A549 (cell line): ENCODE results near the gene BZW2. TPM values are rescaled to one million over a fixed set of nuclear protein-coding genes. Genes with fewer than 3 reads are reported as not detected.

Source experiments
- ATAC-seq, 2 experiments: fragments of 200-7000 bp in 1 of 2; fragments of >200 bp in 1 of 2; cut with Nextera tagmentation in 1 of 2; cut with Tn5 transposase in 1 of 2; 3 replicates each; pipeline versions ENCODE4 v1.8.0 to v1.9.1; 2018 to 2020; ENCODE audit warnings: mild to moderate bottlenecking in 1 of 2, moderate library complexity in 1 of 2
- CTCF ChIA-PET: fragments of 300-600 bp; sonication (Branson Sonifier 250); formaldehyde crosslinking; extraction: SDS; loops from one replicate; lab custom pipeline; 2021; ENCODE audit warnings: antibody characterized with exemption, inconsistent platforms; lab: Yijun Ruan, JAX
- POLR2A ChIA-PET: fragments of 350-600 bp; formaldehyde crosslinking; extraction: SDS; loops from one replicate; lab custom pipeline; 2021; ENCODE audit warnings: antibody characterized with exemption, inconsistent platforms; lab: Yijun Ruan, JAX
- DNase-seq, 2 experiments: peaks; one replicate each; pipeline versions ENCODE4 v3.0.0 to v3.0.0-alpha.2; 2011 to 2016; ENCODE audit warnings: low read depth in 1 of 2, low spot score in 1 of 2
- FAIRE-seq: peaks from 2 replicates; lab custom pipeline; 2011; peaks lifted over from hg19 to GRCh38; lab: Jason Lieb, UNC
- H3K27ac ChIP-seq, 2 experiments: fragments of >200 bp; sonication (Bioruptor Twin); formaldehyde crosslinking; 3 replicates each; pipeline ENCODE4 v1.5.1; 2016 to 2017
- H3K4me1 ChIP-seq: fragments of >200 bp; sonication (Bioruptor Twin); formaldehyde crosslinking; 3 replicates; pipeline ENCODE4 v1.6.1; 2016
- H3K4me2 ChIP-seq: fragments of >200 bp; sonication (Bioruptor Twin); formaldehyde crosslinking; 3 replicates; pipeline ENCODE4 v1.6.1; 2016
- H3K4me3 ChIP-seq: fragments of >200 bp; sonication (Bioruptor Twin); formaldehyde crosslinking; 3 replicates; pipeline ENCODE4 v1.5.1; 2016
- H3K9me3 ChIP-seq: fragments of >200 bp; sonication (Bioruptor Twin); formaldehyde crosslinking; 3 replicates; pipeline ENCODE4 v1.6.1; 2016
- CEBPB ChIP-seq, 2 experiments: fragments of >200 bp in 1 of 2; sonication (Bioruptor Twin) in 1 of 2; formaldehyde crosslinking in 1 of 2; IDR thresholded peaks; 2 replicates each; pipeline ENCODE4 v1.6.1; 2012 to 2016
- CHD2 ChIP-seq: fragments of 150-350 bp; IDR thresholded peaks from 2 replicates; pipeline ENCODE4 v1.6.1; 2014; ENCODE audit warnings: low read length; ENCODE audit not compliant: partially characterized antibody
- EHF ChIP-seq: fragments of 250-450 bp; sonication (Bioruptor Pico); IDR thresholded peaks from 2 replicates; pipeline ENCODE4 v1.5.0; 2020; ENCODE audit warnings: mild to moderate bottlenecking
- EHMT2 ChIP-seq: fragments of 200-600 bp; sonication (generic); IDR thresholded peaks from 2 replicates; pipeline ENCODE4 v1.6.1; 2016; ENCODE audit warnings: antibody characterized with exemption, low read depth, mild to moderate bottlenecking, moderate library complexity
- FOSB ChIP-seq: fragments of 250-450 bp; sonication (Bioruptor Pico); IDR thresholded peaks from 2 replicates; pipeline ENCODE4 v1.5.0; 2020; ENCODE audit warnings: mild to moderate bottlenecking, moderate library complexity
- FOSL2 ChIP-seq, 2 experiments: fragments of 450-650 bp in 1 of 2; fragments of >200 bp in 1 of 2; sonication (Bioruptor Twin) in 1 of 2; formaldehyde crosslinking; IDR thresholded peaks; 2 replicates each; pipeline versions ENCODE4 v1.5.0 to v1.6.1; 2016 to 2020; ENCODE audit warnings: mild to moderate bottlenecking in 1 of 2, moderate library complexity in 1 of 2
- GATA3 ChIP-seq: IDR thresholded peaks from 2 replicates; pipeline ENCODE4 v1.6.1; 2012; ENCODE audit warnings: borderline replicate concordance
- HDAC2 ChIP-seq: fragments of 200-600 bp; sonication (generic); IDR thresholded peaks from 2 replicates; pipeline ENCODE4 v1.6.1; 2016
- HOXB13 ChIP-seq: fragments of 250-450 bp; sonication (Bioruptor Pico); IDR thresholded peaks from 2 replicates; pipeline ENCODE4 v1.5.0; 2020; ENCODE audit warnings: low read depth, mild to moderate bottlenecking, moderate library complexity
- KDM1A ChIP-seq: fragments of 200-600 bp; sonication (generic); IDR thresholded peaks from 2 replicates; pipeline ENCODE4 v1.6.1; 2016; ENCODE audit warnings: low read depth, mild to moderate bottlenecking
- KDM5A ChIP-seq: fragments of 200-600 bp; sonication (generic); IDR thresholded peaks from 2 replicates; pipeline ENCODE4 v1.6.1; 2016; ENCODE audit warnings: antibody characterized with exemption, mild to moderate bottlenecking
- MAFK ChIP-seq: fragments of 450-650 bp; IDR thresholded peaks from 2 replicates; pipeline ENCODE4 v1.6.1; 2014; ENCODE audit not compliant: partially characterized antibody
- PHF8 ChIP-seq: fragments of 200-600 bp; sonication (generic); IDR thresholded peaks from 2 replicates; pipeline ENCODE4 v1.6.1; 2016; ENCODE audit warnings: low read depth, mild to moderate bottlenecking, antibody characterized with exemption, moderate library complexity, borderline replicate concordance
- POLR2A ChIP-seq: IDR thresholded peaks from 2 replicates; pipeline ENCODE4 v1.6.1; 2012; ENCODE audit warnings: mild to moderate bottlenecking, low read length
- RAD21 ChIP-seq, 2 experiments: fragments of >200 bp in 1 of 2; sonication (Bioruptor Twin) in 1 of 2; formaldehyde crosslinking in 1 of 2; IDR thresholded peaks in 1 of 2; conservative IDR thresholded peaks in 1 of 2; 2 replicates in 1 of 2; 3 replicates in 1 of 2; pipeline ENCODE4 v1.6.1; 2012 to 2018; ENCODE audit warnings: inconsistent platforms in 1 of 2
- RARB ChIP-seq: fragments of 250-450 bp; sonication (Bioruptor Pico); IDR thresholded peaks from 2 replicates; pipeline ENCODE4 v1.8.0; 2021; ENCODE audit warnings: mild to moderate bottlenecking, moderate library complexity
- RCOR1 ChIP-seq: fragments of 150-350 bp; IDR thresholded peaks from 2 replicates; pipeline ENCODE4 v1.6.1; 2014; ENCODE audit warnings: antibody characterized with exemption, low read length, low read depth
- RFX5 ChIP-seq: fragments of 450-650 bp; IDR thresholded peaks from 2 replicates; pipeline ENCODE4 v1.7.1; 2014; ENCODE audit warnings: antibody characterized with exemption, mild to moderate bottlenecking, moderate library complexity
- SMC3 ChIP-seq: fragments of >200 bp; sonication (Bioruptor Twin); formaldehyde crosslinking; IDR thresholded peaks from 3 replicates; pipeline ENCODE4 v1.6.1; 2018; ENCODE audit warnings: inconsistent platforms
- SREBF2 ChIP-seq: fragments of 450-650 bp; IDR thresholded peaks from 2 replicates; pipeline ENCODE4 v1.6.1; 2014; ENCODE audit warnings: mild to moderate bottlenecking, moderate library complexity
- TP53 ChIP-seq: fragments of 250-450 bp; sonication (Bioruptor Pico); IDR thresholded peaks from 2 replicates; pipeline ENCODE4 v1.5.0; 2021; ENCODE audit warnings: mild to moderate bottlenecking, moderate library complexity
- ZC3H11A ChIP-seq: fragments of 450-650 bp; IDR thresholded peaks from 2 replicates; pipeline ENCODE4 v1.6.1; 2014; ENCODE audit warnings: antibody characterized with exemption, mild to moderate bottlenecking
- ZFP36 ChIP-seq: fragments of 450-650 bp; IDR thresholded peaks from 2 replicates; pipeline ENCODE4 v1.6.1; 2014; ENCODE audit warnings: borderline replicate concordance; ENCODE audit not compliant: partially characterized antibody
- ZNF302 ChIP-seq: fragments of 250-450 bp; sonication (Bioruptor Pico); IDR thresholded peaks from 2 replicates; pipeline ENCODE4 v1.9.0; 2021; ENCODE audit warnings: inconsistent platforms, mild to moderate bottlenecking, moderate library complexity
- WGBS: methylation state at CpG from one replicate; pipeline ENCODE4 v1.1.6; 2017; ENCODE audit errors: missing lambda C conversion rate; 5-methylcytosine and 5-hydroxymethylcytosine counted together
- polyA plus RNA-seq, 4 experiments: library from polyadenylated mRNA; depleted of rRNA in 3 of 4; stranded (reverse); fragments of >200 nt; fragmentation: RNase III in 1 of 4; extraction: RNeasy Plus Mini Kit Qiagen cat#74134 plus additional on column Dnase treatment in 1 of 4; gene quantifications; 2 replicates in 3 of 4; 3 replicates in 1 of 4; pipeline ENCODE4 v1.2.3, GENCODE V29; 2011 to 2017
- TF ChIP-seq, protein P1 (sequence below): fragments of 150-350 bp; IDR thresholded peaks from 2 replicates; pipeline ENCODE4 v1.6.1; 2014; ENCODE audit warnings: low read depth, mild to moderate bottlenecking, low read length
- TF ChIP-seq, protein P2 (sequence below): IDR thresholded peaks from 2 replicates; pipeline ENCODE4 v1.6.1; 2012; ENCODE audit warnings: low read depth, borderline replicate concordance
- TF ChIP-seq, protein P3 (sequence below): fragments of 200-600 bp; sonication (generic); IDR thresholded peaks from 2 replicates; pipeline ENCODE4 v1.6.1; 2016; ENCODE audit warnings: antibody characterized with exemption, mild to moderate bottlenecking, moderate library complexity
- TF ChIP-seq, protein P4 (sequence below): fragments of >200 bp; sonication (Bioruptor Twin); formaldehyde crosslinking; IDR thresholded peaks from 2 replicates; pipeline ENCODE4 v1.6.1; 2016
- TF ChIP-seq, protein P5 (sequence below): fragments of 250-450 bp; sonication (Bioruptor Pico); IDR thresholded peaks from 2 replicates; pipeline ENCODE4 v1.5.0; 2021; ENCODE audit warnings: mild to moderate bottlenecking, moderate library complexity, borderline replicate concordance

Gene BZW2
- polyA plus RNA-seq, 2 of the 4 experiments (the other 2 are of a cell fraction) = 72.4 to 101 TPM

DNA sequence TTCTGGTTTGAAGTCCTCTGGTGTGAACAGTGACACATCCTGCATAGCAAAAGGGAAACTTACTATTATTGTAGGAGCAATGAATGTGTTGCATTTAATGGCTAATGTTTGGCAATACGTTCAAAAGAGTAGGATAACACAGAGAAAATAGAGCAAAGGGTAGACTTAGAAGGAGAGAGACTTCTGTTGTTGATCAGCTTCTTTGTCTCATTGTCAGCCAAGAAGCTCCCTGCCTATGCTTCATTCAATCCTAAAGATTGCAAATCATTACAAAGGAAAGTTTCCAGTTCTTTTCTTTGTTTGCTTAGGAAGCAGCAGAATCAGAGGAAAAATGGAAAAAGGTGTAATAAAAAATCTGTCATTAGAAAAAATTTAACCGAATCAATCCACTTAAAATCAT is 99.7 kb downstream of the BZW2 start:
- DNase-seq (no peak), FAIRE-seq (no peak), ATAC-seq (no peak)
- Histone ChIP-seq H3K4me3 (no peak overlapping the region), H3K4me2 (no peak overlapping the region), H3K4me1 (peaks cover 20% of the 10 kb centered on the region), H3K27ac (no peak overlapping the region), H3K9me3 (no peaks in the 10 kb centered on the region)
- CTCF ChIA-PET = interaction anchor here (0.8 to 1.0 kb wide), 2 partner anchors 9 to 50 kb away, joined by 3 read pairs; no protein-coding TSS in a partner anchor
- WGBS = 42% methylated on average over 2 of the region's 2 CpGs
- POLR2A ChIA-PET = no interaction called here
- TF ChIP-seq ZNF302 (no peak), RARB (CRISPR knock-in tag) (no peak), ZFP36 (no peak), MAFK (no peak), CHD2 (no peak), EHMT2 (no peak), FOSB (no peak), KDM1A (no peak), SREBF2 (no peak), POLR2A (no peak), HDAC2 (no peak), TP53 (CRISPR knock-in tag) (no peak), HOXB13 (CRISPR knock-in tag) (no peak), PHF8 (no peak)
- TF ChIP-seq, protein P1, sequence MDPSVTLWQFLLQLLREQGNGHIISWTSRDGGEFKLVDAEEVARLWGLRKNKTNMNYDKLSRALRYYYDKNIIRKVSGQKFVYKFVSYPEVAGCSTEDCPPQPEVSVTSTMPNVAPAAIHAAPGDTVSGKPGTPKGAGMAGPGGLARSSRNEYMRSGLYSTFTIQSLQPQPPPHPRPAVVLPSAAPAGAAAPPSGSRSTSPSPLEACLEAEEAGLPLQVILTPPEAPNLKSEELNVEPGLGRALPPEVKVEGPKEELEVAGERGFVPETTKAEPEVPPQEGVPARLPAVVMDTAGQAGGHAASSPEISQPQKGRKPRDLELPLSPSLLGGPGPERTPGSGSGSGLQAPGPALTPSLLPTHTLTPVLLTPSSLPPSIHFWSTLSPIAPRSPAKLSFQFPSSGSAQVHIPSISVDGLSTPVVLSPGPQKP = no peak
- TF ChIP-seq, protein P2, sequence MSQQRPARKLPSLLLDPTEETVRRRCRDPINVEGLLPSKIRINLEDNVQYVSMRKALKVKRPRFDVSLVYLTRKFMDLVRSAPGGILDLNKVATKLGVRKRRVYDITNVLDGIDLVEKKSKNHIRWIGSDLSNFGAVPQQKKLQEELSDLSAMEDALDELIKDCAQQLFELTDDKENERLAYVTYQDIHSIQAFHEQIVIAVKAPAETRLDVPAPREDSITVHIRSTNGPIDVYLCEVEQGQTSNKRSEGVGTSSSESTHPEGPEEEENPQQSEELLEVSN = no peak

DNA sequence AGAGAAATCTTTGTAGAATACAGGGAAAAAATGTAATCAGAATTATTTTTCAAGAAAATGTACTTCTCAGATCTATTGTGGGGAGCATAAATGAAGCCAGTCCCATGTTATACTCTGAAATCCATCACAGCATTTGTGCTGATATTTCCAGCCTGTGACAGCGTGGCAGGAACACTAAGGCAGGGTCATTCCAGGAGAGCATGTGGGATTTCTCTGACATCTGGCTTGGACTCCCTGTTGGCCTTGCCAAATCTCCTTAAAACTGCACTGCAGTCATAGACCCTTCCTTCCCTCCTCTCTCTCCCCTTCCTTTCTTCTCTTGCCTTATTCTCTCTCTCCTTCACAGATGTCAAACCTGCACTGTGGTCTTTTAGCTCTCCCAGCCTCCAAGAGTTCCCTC is 101.1 kb downstream of the BZW2 start:
- no peak for FAIRE-seq
- peaks cover 12% of the 10 kb centered on the region for H3K4me1 ChIP-seq
- 80% methylated on average over 1 of the region's 1 CpG for WGBS

More for the DNA sequence above, 101.1 kb downstream of the BZW2 start:
- H3K27ac ChIP-seq = no peak overlapping the region
- TF ChIP-seq HDAC2 = no peak
- TF ChIP-seq RAD21 (conservative IDR thresholded peaks at IDR 0.05 in 1 of 2, IDR thresholded peaks at IDR 0.05 in 1 of 2) = no peak
- no peak for TF ChIP-seq PHF8
- TF ChIP-seq, protein P3, sequence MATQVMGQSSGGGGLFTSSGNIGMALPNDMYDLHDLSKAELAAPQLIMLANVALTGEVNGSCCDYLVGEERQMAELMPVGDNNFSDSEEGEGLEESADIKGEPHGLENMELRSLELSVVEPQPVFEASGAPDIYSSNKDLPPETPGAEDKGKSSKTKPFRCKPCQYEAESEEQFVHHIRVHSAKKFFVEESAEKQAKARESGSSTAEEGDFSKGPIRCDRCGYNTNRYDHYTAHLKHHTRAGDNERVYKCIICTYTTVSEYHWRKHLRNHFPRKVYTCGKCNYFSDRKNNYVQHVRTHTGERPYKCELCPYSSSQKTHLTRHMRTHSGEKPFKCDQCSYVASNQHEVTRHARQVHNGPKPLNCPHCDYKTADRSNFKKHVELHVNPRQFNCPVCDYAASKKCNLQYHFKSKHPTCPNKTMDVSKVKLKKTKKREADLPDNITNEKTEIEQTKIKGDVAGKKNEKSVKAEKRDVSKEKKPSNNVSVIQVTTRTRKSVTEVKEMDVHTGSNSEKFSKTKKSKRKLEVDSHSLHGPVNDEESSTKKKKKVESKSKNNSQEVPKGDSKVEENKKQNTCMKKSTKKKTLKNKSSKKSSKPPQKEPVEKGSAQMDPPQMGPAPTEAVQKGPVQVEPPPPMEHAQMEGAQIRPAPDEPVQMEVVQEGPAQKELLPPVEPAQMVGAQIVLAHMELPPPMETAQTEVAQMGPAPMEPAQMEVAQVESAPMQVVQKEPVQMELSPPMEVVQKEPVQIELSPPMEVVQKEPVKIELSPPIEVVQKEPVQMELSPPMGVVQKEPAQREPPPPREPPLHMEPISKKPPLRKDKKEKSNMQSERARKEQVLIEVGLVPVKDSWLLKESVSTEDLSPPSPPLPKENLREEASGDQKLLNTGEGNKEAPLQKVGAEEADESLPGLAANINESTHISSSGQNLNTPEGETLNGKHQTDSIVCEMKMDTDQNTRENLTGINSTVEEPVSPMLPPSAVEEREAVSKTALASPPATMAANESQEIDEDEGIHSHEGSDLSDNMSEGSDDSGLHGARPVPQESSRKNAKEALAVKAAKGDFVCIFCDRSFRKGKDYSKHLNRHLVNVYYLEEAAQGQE = no peak
- TF ChIP-seq ZC3H11A = no peak
- TF ChIP-seq FOSL2 (IDR thresholded peaks at IDR 0.05) = no peak
- no peak for TF ChIP-seq FOSL2 (CRISPR knock-in tag; IDR thresholded peaks at IDR 0.05)
- no peak for TF ChIP-seq SMC3
- no peak for TF ChIP-seq RFX5
- TF ChIP-seq CEBPB (IDR thresholded peaks at IDR 0.05) = no peak
- TF ChIP-seq, protein P4, sequence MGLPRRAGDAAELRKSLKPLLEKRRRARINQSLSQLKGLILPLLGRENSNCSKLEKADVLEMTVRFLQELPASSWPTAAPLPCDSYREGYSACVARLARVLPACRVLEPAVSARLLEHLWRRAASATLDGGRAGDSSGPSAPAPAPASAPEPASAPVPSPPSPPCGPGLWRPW = no peak
- TF ChIP-seq KDM1A = no peak
- TF ChIP-seq GATA3 = no peak
- TF ChIP-seq EHF = no peak
- TF ChIP-seq RCOR1 = no peak
- TF ChIP-seq, protein P5, sequence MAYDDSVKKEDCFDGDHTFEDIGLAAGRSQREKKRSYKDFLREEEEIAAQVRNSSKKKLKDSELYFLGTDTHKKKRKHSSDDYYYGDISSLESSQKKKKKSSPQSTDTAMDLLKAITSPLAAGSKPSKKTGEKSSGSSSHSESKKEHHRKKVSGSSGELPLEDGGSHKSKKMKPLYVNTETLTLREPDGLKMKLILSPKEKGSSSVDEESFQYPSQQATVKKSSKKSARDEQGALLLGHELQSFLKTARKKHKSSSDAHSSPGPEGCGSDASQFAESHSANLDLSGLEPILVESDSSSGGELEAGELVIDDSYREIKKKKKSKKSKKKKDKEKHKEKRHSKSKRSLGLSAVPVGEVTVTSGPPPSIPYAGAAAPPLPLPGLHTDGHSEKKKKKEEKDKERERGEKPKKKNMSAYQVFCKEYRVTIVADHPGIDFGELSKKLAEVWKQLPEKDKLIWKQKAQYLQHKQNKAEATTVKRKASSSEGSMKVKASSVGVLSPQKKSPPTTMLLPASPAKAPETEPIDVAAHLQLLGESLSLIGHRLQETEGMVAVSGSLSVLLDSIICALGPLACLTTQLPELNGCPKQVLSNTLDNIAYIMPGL = no peak
- no peak for TF ChIP-seq KDM5A
- TF ChIP-seq, all 56 proteins: peak for 0
- Histone ChIP-seq H3K4me3 (no peak overlapping the region), H3K4me2 (no peak overlapping the region), H3K9me3 (no peaks in the 10 kb centered on the region)
- POLR2A ChIA-PET = no interaction called here
- DNase-seq (no peak), ATAC-seq (no peak)
- CTCF ChIA-PET = no interaction called here
